IMR-90 (cell line): Measurements from ENCODE around the gene ESR2. TPM values are rescaled to one million over a fixed set of nuclear protein-coding genes. Genes with fewer than 3 reads are reported as not detected.

ENCODE experiments used
- ATAC-seq: fragments of 200-7000 bp; cut with Tn5 transposase; 2 replicates; pipeline ENCODE4 v1.9.1; 2020; ENCODE audit warnings: low read depth, mild to moderate bottlenecking, moderate library complexity
- BruUV-seq: library from RNA; stranded (reverse); fragments of 400-500 nt; replicated peaks from 2 replicates; lab custom pipeline; 2021; lab: Mats Ljungman, UMichigan
- CTCF ChIA-PET: fragments of 300-600 bp; formaldehyde crosslinking; extraction: SDS; loops from one replicate; lab custom pipeline; 2021; ENCODE audit warnings: antibody characterized with exemption; lab: Yijun Ruan, JAX
- POLR2A ChIA-PET: fragments of 300-600 bp; sonication (Branson Sonifier 250); formaldehyde crosslinking; loops from one replicate; lab custom pipeline; 2022; ENCODE audit warnings: antibody characterized with exemption; ENCODE audit not compliant: unreplicated experiment; lab: Charles Lee
- DNase-seq: peaks from one replicate; pipeline ENCODE4 v3.0.0; 2013
- H2AFZ ChIP-seq: replicated peaks from 2 replicates; pipeline ENCODE3; 2013; ENCODE audit warnings: low read length, mild to moderate bottlenecking; ENCODE audit not compliant: poor library complexity
- H2AK5ac ChIP-seq: 2 replicates; pipeline ENCODE4 v1.6.1; 2013; ENCODE audit warnings: low read depth, low read length, inconsistent platforms
- H2AK9ac ChIP-seq: replicated peaks from 2 replicates; pipeline ENCODE3; 2013; ENCODE audit warnings: mild to moderate bottlenecking, low read depth, low read length, moderate library complexity; ENCODE audit not compliant: poor library complexity
- H2BK120ac ChIP-seq: 2 replicates; pipeline ENCODE4 v1.6.1; 2013; ENCODE audit warnings: low read depth, low read length, inconsistent platforms
- H2BK15ac ChIP-seq: 3 replicates; pipeline ENCODE4 v1.6.1; 2013; ENCODE audit warnings: low read depth, low read length, inconsistent platforms
- H2BK20ac ChIP-seq: 2 replicates; pipeline ENCODE4 v1.6.1; 2013; ENCODE audit warnings: low read depth, mild to moderate bottlenecking, inconsistent platforms, low read length, moderate library complexity
- H2BK5ac ChIP-seq: 2 replicates; pipeline ENCODE4 v1.6.1; 2013; ENCODE audit warnings: mild to moderate bottlenecking, low read depth, low read length, inconsistent platforms; ENCODE audit not compliant: poor library complexity, severe bottlenecking
- H3K14ac ChIP-seq: replicated peaks from 2 replicates; pipeline ENCODE4 v1.6.1; 2013; ENCODE audit warnings: low read depth, low read length, inconsistent platforms
- H3K18ac ChIP-seq: 2 replicates; pipeline ENCODE4 v1.6.1; 2013; ENCODE audit warnings: low read depth, low read length, control low read depth
- H3K23ac ChIP-seq: 2 replicates; pipeline ENCODE4 v1.6.1; 2013; ENCODE audit warnings: low read depth, low read length, inconsistent platforms
- H3K27ac ChIP-seq: 2 replicates; pipeline ENCODE4 v1.5.1; 2013; ENCODE audit warnings: mild to moderate bottlenecking, control low read depth, low read length; ENCODE audit not compliant: insufficient read depth
- H3K27me3 ChIP-seq: 2 replicates; pipeline ENCODE4 v1.6.1; 2013; ENCODE audit warnings: low read length; ENCODE audit not compliant: control insufficient read depth, insufficient read depth
- H3K36me3 ChIP-seq: 2 replicates; pipeline ENCODE4 v1.6.1; 2013; ENCODE audit warnings: low read length, mixed read lengths; ENCODE audit not compliant: control insufficient read depth, insufficient read depth
- H3K4ac ChIP-seq: 2 replicates; pipeline ENCODE4 v1.6.1; 2013; ENCODE audit warnings: low read depth, low read length, inconsistent platforms
- H3K4me1 ChIP-seq: 2 replicates; pipeline ENCODE4 v1.6.1; 2013; ENCODE audit warnings: low read length, mixed read lengths; ENCODE audit not compliant: control insufficient read depth, insufficient read depth
- H3K4me2 ChIP-seq: 2 replicates; pipeline ENCODE4 v1.6.1; 2013; ENCODE audit warnings: low read depth, mild to moderate bottlenecking, control low read depth, low read length, moderate library complexity
- H3K4me3 ChIP-seq: 2 replicates; pipeline ENCODE4 v1.5.1; 2013; ENCODE audit warnings: low read depth, mild to moderate bottlenecking, control low read depth, low read length, moderate library complexity; ENCODE audit not compliant: insufficient read depth
- H3K56ac ChIP-seq: 2 replicates; pipeline ENCODE4 v1.6.1; 2013; ENCODE audit warnings: low read length, inconsistent platforms; ENCODE audit not compliant: insufficient read depth; ENCODE audit errors: extremely low read depth
- H3K79me1 ChIP-seq, 2 experiments: 2 replicates each; pipeline ENCODE4 v1.6.1; 2013; ENCODE audit warnings: low read length in 2 of 2, inconsistent platforms in 1 of 2, low read depth in 1 of 2
- H3K9ac ChIP-seq: 2 replicates; pipeline ENCODE4 v1.6.1; 2013; ENCODE audit warnings: low read depth, low read length, control low read depth
- H3K9me1 ChIP-seq: 2 replicates; pipeline ENCODE4 v1.6.1; 2013; ENCODE audit warnings: low read length, inconsistent platforms; ENCODE audit not compliant: insufficient read depth
- H3K9me3 ChIP-seq: 2 replicates; pipeline ENCODE4 v1.6.1; 2013; ENCODE audit warnings: low read length; ENCODE audit not compliant: control insufficient read depth, insufficient read depth
- H4K20me1 ChIP-seq: 2 replicates; pipeline ENCODE4 v1.6.1; 2013; ENCODE audit warnings: low read length, inconsistent platforms; ENCODE audit not compliant: insufficient read depth
- H4K5ac ChIP-seq: 2 replicates; pipeline ENCODE4 v1.6.1; 2013; ENCODE audit warnings: mild to moderate bottlenecking, low read depth, low read length, control low read depth
- H4K8ac ChIP-seq, 2 experiments: 2 replicates each; pipeline ENCODE4 v1.6.1; 2013; ENCODE audit warnings: low read depth in 2 of 2, low read length in 2 of 2, control low read depth in 1 of 2, inconsistent platforms in 1 of 2
- H4K91ac ChIP-seq: 2 replicates; pipeline ENCODE4 v1.6.1; 2013; ENCODE audit warnings: low read depth, low read length, inconsistent platforms; ENCODE audit not compliant: insufficient read depth
- BHLHE40 ChIP-seq: fragments of 150-350 bp; IDR thresholded peaks from 2 replicates; pipeline ENCODE4 v1.6.1; 2016; ENCODE audit warnings: mild to moderate bottlenecking, low read depth, low read length
- CEBPB ChIP-seq: IDR thresholded peaks from 2 replicates; pipeline ENCODE4 v1.6.1; 2012; ENCODE audit warnings: low read depth, low read length, improper control_type of control experiment
- CHD1 ChIP-seq: IDR thresholded peaks from 2 replicates; pipeline ENCODE4 v1.6.1; 2012; ENCODE audit warnings: low read depth, low read length, improper control_type of control experiment
- CTCF ChIP-seq: conservative IDR thresholded peaks from 2 replicates; pipeline ENCODE4 v1.5.1; 2012; ENCODE audit warnings: mild to moderate bottlenecking, low read depth, low read length, improper control_type of control experiment
- ELK1 ChIP-seq: fragments of 150-350 bp; IDR thresholded peaks from 2 replicates; pipeline ENCODE4 v1.6.1; 2016; ENCODE audit warnings: low read depth, mild to moderate bottlenecking, low read length, moderate library complexity, borderline replicate concordance
- FOS ChIP-seq: fragments of 150-350 bp; IDR thresholded peaks from 2 replicates; pipeline ENCODE4 v1.6.1; 2016; ENCODE audit warnings: low read depth, low read length
- MAFK ChIP-seq: IDR thresholded peaks from 2 replicates; pipeline ENCODE4 v1.6.1; 2012; ENCODE audit warnings: low read depth, low read length, improper control_type of control experiment
- MAZ ChIP-seq: IDR thresholded peaks from 2 replicates; pipeline ENCODE4 v1.6.1; 2012; ENCODE audit warnings: low read depth, mild to moderate bottlenecking, low read length, improper control_type of control experiment, moderate library complexity, borderline replicate concordance
- MXI1 ChIP-seq: IDR thresholded peaks from 2 replicates; pipeline ENCODE4 v1.6.1; 2012; ENCODE audit warnings: low read depth, mild to moderate bottlenecking, low read length, moderate library complexity, borderline replicate concordance
- NFE2L2 ChIP-seq: fragments of 150-350 bp; IDR thresholded peaks from 2 replicates; pipeline ENCODE4 v1.6.1; 2016; ENCODE audit warnings: low read depth, mild to moderate bottlenecking, low read length
- POLR2A ChIP-seq: IDR thresholded peaks from 2 replicates; pipeline ENCODE4 v1.6.1; 2012; ENCODE audit warnings: mild to moderate bottlenecking, low read depth, low read length
- RAD21 ChIP-seq: IDR thresholded peaks from 2 replicates; pipeline ENCODE4 v1.6.1; 2012; ENCODE audit warnings: low read length, improper control_type of control experiment
- RCOR1 ChIP-seq: IDR thresholded peaks from 2 replicates; pipeline ENCODE4 v1.6.1; 2012; ENCODE audit warnings: mild to moderate bottlenecking, low read length, improper control_type of control experiment; ENCODE audit not compliant: insufficient replicate concordance
- SMC3 ChIP-seq: fragments of 150-350 bp; IDR thresholded peaks from 2 replicates; pipeline ENCODE4 v1.6.1; 2016; ENCODE audit warnings: low read depth, mild to moderate bottlenecking, antibody characterized with exemption, low read length, moderate library complexity
- USF2 ChIP-seq: fragments of 150-350 bp; IDR thresholded peaks from 2 replicates; pipeline ENCODE4 v1.6.1; 2017; ENCODE audit warnings: mild to moderate bottlenecking, antibody characterized with exemption, low read length, low read depth
- WGBS, 2 experiments: methylation state at CpG; one replicate each; pipeline versions ENCODE4 v1.1.5 to v1.1.7; 2013; ENCODE audit warnings: missing lambda C conversion rate in 2 of 2; ENCODE audit not compliant: insufficient read length in 1 of 2; ENCODE audit errors: extremely low coverage in 2 of 2; 5-methylcytosine and 5-hydroxymethylcytosine counted together
- dilution Hi-C: fragments of 300-500 bp; cut with HindIII; formaldehyde crosslinking; loops from one replicate; pipeline ENCODE4 v1.14.3; 2018; ENCODE audit warnings: low sequenced_read_pairs; ENCODE audit not compliant: unreplicated experiment
- in situ Hi-C: fragments of 300-500 bp; cut with MboI; formaldehyde crosslinking; loops from 3 replicates; pipeline ENCODE4 v1.14.3; 2019; ENCODE audit warnings: low sequenced_read_pairs, inconsistent platforms, mixed read lengths
- intact Hi-C: fragments of 100-400 bp; cut with micrococcal nuclease; formaldehyde crosslinking; loops from 2 replicates; pipeline ENCODE4 v1.10.0; 2022
- polyA plus RNA-seq, 3 experiments: library from polyadenylated mRNA; depleted of rRNA; stranded (reverse); fragments of >200 nt; gene quantifications; 2 replicates each; pipeline ENCODE4 v1.2.3, GENCODE V29; 2012; ENCODE audit warnings: low replicate concordance in 1 of 3
- total RNA-seq: library from RNA; depleted of rRNA; stranded (reverse); fragments of >200 nt; gene quantifications from 2 replicates; pipeline ENCODE4 v1.2.3, GENCODE V29; 2012

The ESR2 gene
- total and polyA plus RNA-seq, 2 of the 4 experiments (the other 2 are of a cell fraction) = under 0.01 to 0.03 TPM

GRCh38 chr14:64265222-64265621, 28.9 kb downstream of the ESR2 start:
- Histone ChIP-seq H3K4ac (no peak overlapping the region), H3K9me3 (no peaks in the 10 kb centered on the region), H3K4me1 (no peaks in the 10 kb centered on the region), H2AK9ac (no peak overlapping the region), H3K23ac (no peak overlapping the region), H3K4me2 (no peak overlapping the region), H3K56ac (no peak overlapping the region), H3K9me1 (no peaks in the 10 kb centered on the region), H4K8ac (peak overlapping the region in 1 of 2 experiments; percentile 12; a peak in 2 of 4 replicates), H3K4me3 (no peak overlapping the region), H2AFZ (no peak overlapping the region), H3K27me3 (no peaks in the 10 kb centered on the region), H4K20me1 (no peaks in the 10 kb centered on the region), H2BK120ac (peak overlapping the region; percentile 11; the same call in 1 of the 2 replicates), H3K79me1 (no peaks in the 10 kb centered on the region), H2BK20ac (no peak overlapping the region), H4K5ac (no peak overlapping the region), H2BK15ac (peak overlapping the region; percentile 44; the same call in 2 of the 3 replicates), H2BK5ac (no peak overlapping the region), H3K9ac (no peak overlapping the region), H3K27ac (no peak overlapping the region), H3K18ac (no peak overlapping the region), H4K91ac (no peak overlapping the region), H3K36me3 (no peaks in the 10 kb centered on the region), H2AK5ac (peak overlapping the region; percentile 43), H3K14ac (no peak overlapping the region)
- dilution Hi-C loops = no loop called here
- no TSS peak for BruUV-seq
- ChIA-PET POLR2A (no interaction called here), CTCF (interaction anchor here (0.6 kb wide), 2 partner anchors 141 to 397 kb away, joined by 3 read pairs; no protein-coding TSS in a partner anchor)
- in situ Hi-C loops = no loop called here
- WGBS, 2 experiments = no CpG with 5 or more reads among the region's 1 CpG
- no peak for DNase-seq
- intact Hi-C loops = no loop called here
- ATAC-seq = no peak
- no peak for TF ChIP-seq MAFK
- TF ChIP-seq CEBPB = no peak
- no peak for TF ChIP-seq CHD1
- TF ChIP-seq CTCF = no peak
- no peak for TF ChIP-seq MXI1
- no peak for TF ChIP-seq BHLHE40
- TF ChIP-seq POLR2A = no peak
- no peak for TF ChIP-seq NFE2L2
- TF ChIP-seq FOS = no peak
- no peak for TF ChIP-seq MAZ
- no peak for TF ChIP-seq RAD21
- no peak for TF ChIP-seq SMC3
- TF ChIP-seq RCOR1 = no peak
- no peak for TF ChIP-seq USF2
- TF ChIP-seq ELK1 = no peak
